CD14-positive monocyte (primary cell): ENCODE data around the gene UBC. TPM values are rescaled to one million over a fixed set of nuclear protein-coding genes. Genes with fewer than 3 reads are reported as not detected.
"Not testable (repeated sequence)": the region's sequence is repeated elsewhere in the genome, so short reads cannot be mapped to it uniquely, and the experiment has no call there.

Experiments
- DNase-seq, 3 donors: peaks; one replicate each; pipeline ENCODE4 v3.0.0-alpha.2; 2011 to 2022
- H2AFZ ChIP-seq: 2 replicates; pipeline ENCODE4 v1.6.0; 2012; ENCODE audit warnings: mild to moderate bottlenecking, low read depth, low read length, inconsistent platforms; ENCODE audit not compliant: insufficient read depth, poor library complexity, severe bottlenecking
- H3K27ac ChIP-seq, 2 donors: 1 replicate in 1 of 2; 2 replicates in 1 of 2; pipeline ENCODE4 v1.5.1; 2012 to 2013; ENCODE audit warnings: low read length in 2 of 2, control low read depth in 1 of 2, inconsistent platforms in 1 of 2, low read depth in 1 of 2, mild to moderate bottlenecking in 1 of 2
- H3K27me3 ChIP-seq, 2 donors: one replicate each; pipeline versions ENCODE4 v1.6.0 to v1.6.1; 2011 to 2013; ENCODE audit warnings: low read length in 2 of 2; ENCODE audit not compliant: control insufficient read depth in 2 of 2, insufficient read depth in 2 of 2
- H3K36me3 ChIP-seq, 2 donors: replicated peaks in 1 of 2; 1 replicate in 1 of 2; 2 replicates in 1 of 2; pipeline versions ENCODE4 v1.5.1 to v1.6.1; 2012 to 2013; ENCODE audit warnings: low read length in 2 of 2, control low read depth in 1 of 2, inconsistent platforms in 1 of 2, mild to moderate bottlenecking in 1 of 2; ENCODE audit not compliant: insufficient read depth in 2 of 2, control insufficient read depth in 1 of 2
- H3K4me1 ChIP-seq, 2 donors: 1 replicate in 1 of 2; 2 replicates in 1 of 2; pipeline versions ENCODE4 v1.5.1 to v1.6.1; 2012 to 2013; ENCODE audit warnings: low read length in 2 of 2, control low read depth in 1 of 2, inconsistent platforms in 1 of 2, mild to moderate bottlenecking in 1 of 2, moderate library complexity in 1 of 2; ENCODE audit not compliant: insufficient read depth in 2 of 2, control insufficient read depth in 1 of 2
- H3K4me2 ChIP-seq: replicated peaks from 2 replicates; pipeline ENCODE3; 2012; ENCODE audit warnings: low read length, moderate library complexity, mild to moderate bottlenecking; ENCODE audit not compliant: poor library complexity, severe bottlenecking; ENCODE audit errors: extremely low read depth
- H3K4me3 ChIP-seq, 3 experiments: fragments of 200-600 bp in 1 of 3; sonication (generic) in 1 of 3; replicated peaks in 1 of 3; 1 replicate in 2 of 3; 2 replicates in 1 of 3; pipeline ENCODE4 v1.5.1; 2011 to 2013; ENCODE audit warnings: low read length in 3 of 3, mild to moderate bottlenecking in 3 of 3, control low read depth in 2 of 3, low read depth in 2 of 3, inconsistent platforms in 1 of 3, moderate library complexity in 1 of 3
- H3K79me2 ChIP-seq: 2 replicates; pipeline ENCODE4 v1.6.0; 2012; ENCODE audit warnings: mild to moderate bottlenecking, control low read depth, inconsistent platforms, low read length, moderate library complexity; ENCODE audit not compliant: insufficient read depth
- H3K9ac ChIP-seq: 2 replicates; pipeline ENCODE4 v1.6.0; 2017; ENCODE audit warnings: low read length, mild to moderate bottlenecking; ENCODE audit not compliant: insufficient read depth, poor library complexity, severe bottlenecking
- H3K9me3 ChIP-seq, 2 donors: replicated peaks in 1 of 2; 1 replicate in 1 of 2; 2 replicates in 1 of 2; pipeline versions ENCODE4 v1.5.1 to v1.6.1; 2012 to 2013; ENCODE audit warnings: low read length in 2 of 2, control low read depth in 1 of 2; ENCODE audit not compliant: control insufficient read depth in 1 of 2, insufficient read depth in 1 of 2
- H4K20me1 ChIP-seq: 2 replicates; pipeline ENCODE4 v1.6.0; 2012; ENCODE audit warnings: mild to moderate bottlenecking, low read length, control low read depth, moderate library complexity; ENCODE audit not compliant: insufficient read depth
- H3K27ac Mint-ChIP-seq, 7 donors: one replicate each; pipeline ENCODE4 v1.8.0; 2020; ENCODE audit warnings: mild to moderate bottlenecking in 7 of 7, mixed read lengths in 7 of 7, moderate library complexity in 6 of 7, inconsistent platforms in 2 of 7
- H3K27me3 Mint-ChIP-seq, 3 donors: one replicate each; pipeline ENCODE4 v1.8.0; 2021 to 2022; ENCODE audit warnings: low read depth in 3 of 3, mild to moderate bottlenecking in 3 of 3, mixed read lengths in 3 of 3, moderate library complexity in 3 of 3, inconsistent platforms in 1 of 3
- H3K36me3 Mint-ChIP-seq, 2 donors: one replicate each; pipeline ENCODE4 v1.8.0; 2020; ENCODE audit warnings: mixed read lengths in 2 of 2, inconsistent platforms in 1 of 2, mild to moderate bottlenecking in 1 of 2
- H3K4me1 Mint-ChIP-seq: one replicate; pipeline ENCODE4 v1.8.0; 2020; ENCODE audit warnings: mild to moderate bottlenecking, mixed read lengths
- H3K4me3 Mint-ChIP-seq, 2 donors: one replicate each; pipeline ENCODE4 v1.8.0; 2020; ENCODE audit warnings: mild to moderate bottlenecking in 2 of 2, mixed read lengths in 2 of 2, moderate library complexity in 1 of 2
- H3K9me3 Mint-ChIP-seq, 7 donors: one replicate each; pipeline ENCODE4 v1.8.0; 2020 to 2022; ENCODE audit warnings: mixed read lengths in 7 of 7, mild to moderate bottlenecking in 6 of 7, moderate library complexity in 6 of 7, inconsistent platforms in 2 of 7
- CTCF ChIP-seq: fragments of 200-600 bp; IDR thresholded peaks from one replicate; pipeline ENCODE4 v1.8.0; 2022; ENCODE audit warnings: antibody characterized with exemption, mild to moderate bottlenecking
- WGBS: methylation state at CpG from one replicate; pipeline ENCODE4 v1.1.5; 2013; ENCODE audit warnings: missing lambda C conversion rate; ENCODE audit not compliant: insufficient coverage; 5-methylcytosine and 5-hydroxymethylcytosine counted together
- intact Hi-C, 2 donors: fragments of 100-400 bp; cut with micrococcal nuclease; formaldehyde crosslinking; loops; one replicate each; pipeline versions ENCODE4 v1.15.0 to v1.15.1; 2023
- polyA plus RNA-seq, 3 donors: library from polyadenylated mRNA; depleted of rRNA in 1 of 3; unstranded in 2 of 3; stranded (reverse) in 1 of 3; fragments of 300-500 nt in 2 of 3; fragments of >200 nt in 1 of 3; fragmentation: Illumina TruSeq in 2 of 3; gene quantifications; 1 replicate in 2 of 3; 2 replicates in 1 of 3; pipeline ENCODE4 v1.2.3, GENCODE V29; 2012 to 2021

UBC gene
- polyA plus RNA-seq, 3 donors, result 969 to 11,097 (median 1,385) TPM

GRCh38 chr12:124919521-124920352 lies 5.3 kb upstream of the UBC start:
- Histone ChIP-seq H4K20me1 (no peaks in the 10 kb centered on the region), H2AFZ (no peak overlapping the region), H3K27me3 (no peaks in the 10 kb centered on the region), H3K4me1 (peaks cover 73 to 74% of the 10 kb centered on the region in 2 donors), H3K27ac (peak overlapping the region; percentile 97 to 99), H3K9me3 (no peaks in the 10 kb centered on the region), H3K4me2 (peak overlapping the region; percentile 72), H3K79me2 (peaks cover 10% of the 10 kb centered on the region), H3K4me3 (peak overlapping the region in 1 of 3 experiments; percentile 50), H3K9ac (peak overlapping the region; percentile 98), H3K36me3 (no peaks in the 10 kb centered on the region)
- Mint-ChIP-seq H3K4me3 (peak overlapping the region; percentile 76 to 100), H3K27me3 (no peaks in the 10 kb centered on the region), H3K4me1 (peaks cover 68% of the 10 kb centered on the region), H3K9me3 (peaks cover 0 to 1% (median 0%) of the 10 kb centered on the region in 7 donors), H3K36me3 (peaks cover 0 to 5% of the 10 kb centered on the region in 2 donors), H3K27ac (peak overlapping the region; percentile 100)
- peak; percentile 24 for TF ChIP-seq CTCF
- WGBS, result 60% methylated on average over 8 of the region's 17 CpGs
- intact Hi-C loops, result no loop called here
- DNase-seq, result peak; percentile 83 to 94 (median 92)

- H3K9me3 Mint-ChIP-seq, H3K27me3 ChIP-seq, DNase-seq, H2AFZ ChIP-seq, H3K36me3 ChIP-seq, H3K9me3 ChIP-seq, intact Hi-C loops, H4K20me1 ChIP-seq, H3K27me3 Mint-ChIP-seq: not testable (repeated sequence)
- H3K9ac ChIP-seq, result peak overlapping the region; percentile 98
- peak overlapping the region in 2 of 3 experiments; percentile 49 to 64 for H3K4me3 ChIP-seq
- peak overlapping the region; percentile 72 for H3K4me2 ChIP-seq
- 80% methylated on average over 1 of the region's 3 CpGs for WGBS
- H3K27ac Mint-ChIP-seq, result peak overlapping the region; percentile 100
- peaks cover 73 to 74% of the 10 kb centered on the region in 2 donors for H3K4me1 ChIP-seq
- H3K79me2 ChIP-seq, result peaks cover 21% of the 10 kb centered on the region
- H3K36me3 Mint-ChIP-seq, result peaks cover 9 to 14% of the 10 kb centered on the region in 2 donors
- H3K27ac ChIP-seq, result peak overlapping the region; percentile 97 to 99
- peak overlapping the region; percentile 85 to 100 for H3K4me3 Mint-ChIP-seq
- peaks cover 66% of the 10 kb centered on the region for H3K4me1 Mint-ChIP-seq
These were observed 4.2 kb upstream of the UBC start for GRCh38 chr12:124918622-124918988.
